Activated CD4-positive, alpha-beta T cell treated with anti-CD3 and anti-CD28 coated beads, Interleukin-2, amount 10 ng/mL, durations not matched to agents 7 days and 5 days (primary cell): ENCODE data around the gene RHD. TPM values are rescaled to one million over a fixed set of nuclear protein-coding genes. Genes with fewer than 3 reads are reported as not detected.
"Not testable (repeated sequence)": the region's sequence is repeated elsewhere in the genome, so short reads cannot be mapped to it uniquely, and the experiment has no call there.

Source experiments
- CTCF ChIA-PET: fragments of 350-600 bp; sonication (Branson Sonifier 250); formaldehyde crosslinking; loops from one replicate; lab custom pipeline; 2021; ENCODE audit warnings: antibody characterized with exemption; lab: Charles Lee
- POLR2A ChIA-PET: fragments of 350-600 bp; sonication (Branson Sonifier 250); formaldehyde crosslinking; loops from one replicate; lab custom pipeline; 2021; ENCODE audit warnings: antibody characterized with exemption; lab: Charles Lee
- DNase-seq: peaks from one replicate; pipeline ENCODE4 v3.0.0-alpha.2; 2020
- H3K27ac Mint-ChIP-seq: one replicate; pipeline ENCODE4 v1.8.0; 2021; ENCODE audit warnings: mild to moderate bottlenecking, moderate library complexity, mixed read lengths
- H3K27me3 Mint-ChIP-seq: one replicate; pipeline ENCODE4 v1.8.0; 2021; ENCODE audit warnings: mixed read lengths
- H3K36me3 Mint-ChIP-seq: one replicate; pipeline ENCODE4 v1.8.0; 2021; ENCODE audit warnings: low read depth, mixed read lengths
- H3K4me1 Mint-ChIP-seq: one replicate; pipeline ENCODE4 v1.8.0; 2021; ENCODE audit warnings: mixed read lengths
- H3K4me3 Mint-ChIP-seq: one replicate; pipeline ENCODE4 v1.8.0; 2021; ENCODE audit warnings: mild to moderate bottlenecking, moderate library complexity, mixed read lengths
- H3K9me3 Mint-ChIP-seq: one replicate; pipeline ENCODE4 v1.8.0; 2021; ENCODE audit warnings: mixed read lengths
- total RNA-seq, 2 experiments: library from RNA; stranded (reverse); gene quantifications; one replicate each; pipeline ENCODE4 v1.2.3, GENCODE V29; 2021

RHD gene
- total RNA-seq, 2 experiments from 2014 or later = not detected

- no peak for DNase-seq
- POLR2A ChIA-PET = no interaction called here
Measured at GRCh38 chr1:25349606-25350005, 77.3 kb downstream of the RHD start.

GRCh38 chr1:25355841-25356395 lies 83.6 kb downstream of the RHD start:
- POLR2A ChIA-PET = no interaction called here
- peak; percentile 38 for DNase-seq
- Mint-ChIP-seq H3K36me3 (peaks cover 57% of the 10 kb centered on the region), H3K9me3 (no peaks in the 10 kb centered on the region), H3K4me1 (peaks cover 47% of the 10 kb centered on the region), H3K27ac (peak overlapping the region; percentile 88), H3K27me3 (no peaks in the 10 kb centered on the region), H3K4me3 (peak overlapping the region; percentile 2)
- CTCF ChIA-PET = no interaction called here

More at GRCh38 chr1:25349606-25350005, 77.3 kb downstream of the RHD start:
- no peak overlapping the region for H3K4me3 Mint-ChIP-seq
- no peaks in the 10 kb centered on the region for H3K9me3 Mint-ChIP-seq
- peaks cover 43% of the 10 kb centered on the region for H3K36me3 Mint-ChIP-seq
- peaks cover 20% of the 10 kb centered on the region for H3K4me1 Mint-ChIP-seq
- CTCF ChIA-PET = interaction anchor here (0.9 to 1.3 kb wide), 2 partner anchors 110 to 118 kb away, joined by 3 read pairs; no protein-coding TSS in a partner anchor
- no peak overlapping the region for H3K27ac Mint-ChIP-seq
- H3K27me3 Mint-ChIP-seq = no peaks in the 10 kb centered on the region

GRCh38 chr1:25356441-25356840 lies 84.1 kb downstream of the RHD start:
- Mint-ChIP-seq H3K4me1 (peaks cover 47% of the 10 kb centered on the region), H3K27ac (peak overlapping the region; percentile 88), H3K36me3 (peaks cover 61% of the 10 kb centered on the region), H3K27me3 (no peaks in the 10 kb centered on the region), H3K4me3 (no peak overlapping the region), H3K9me3 (no peaks in the 10 kb centered on the region)
- ChIA-PET POLR2A (no interaction called here), CTCF (interaction anchor here (0.6 kb wide), 1 partner anchor 1665 kb away, joined by 3 read pairs; the partner anchor contains the start of gene RPL11)
- DNase-seq = no peak

GRCh38 chr1:25356848-25357247 lies 84.5 kb downstream of the RHD start:
- H3K27ac Mint-ChIP-seq = peak overlapping the region; percentile 88
- peaks cover 47% of the 10 kb centered on the region for H3K4me1 Mint-ChIP-seq
- H3K36me3 Mint-ChIP-seq = peaks cover 63% of the 10 kb centered on the region
- H3K4me3 Mint-ChIP-seq = peak overlapping the region; percentile 0
- H3K9me3 Mint-ChIP-seq = no peaks in the 10 kb centered on the region
- POLR2A ChIA-PET = no interaction called here
- DNase-seq = no peak
- no peaks in the 10 kb centered on the region for H3K27me3 Mint-ChIP-seq
- CTCF ChIA-PET = interaction anchor here (0.6 kb wide), 2 partner anchors 500 to 1665 kb away, joined by 3 to 5 read pairs; partner anchors contain the start of gene RPL11

- H3K27ac Mint-ChIP-seq = peak overlapping the region; percentile 65
- peaks cover 34% of the 10 kb centered on the region for H3K4me1 Mint-ChIP-seq
- H3K9me3 Mint-ChIP-seq = no peaks in the 10 kb centered on the region
- H3K4me3 Mint-ChIP-seq = no peak overlapping the region
- H3K36me3 Mint-ChIP-seq = peaks cover 47% of the 10 kb centered on the region
- no peak for DNase-seq
- POLR2A ChIA-PET = no interaction called here
- CTCF ChIA-PET = no interaction called here
- H3K27me3 Mint-ChIP-seq = no peaks in the 10 kb centered on the region
Measured at GRCh38 chr1:25360596-25361581, 88.6 kb downstream of the RHD start.

GRCh38 chr1:25361901-25362300 lies 89.6 kb downstream of the RHD start:
- CTCF ChIA-PET = no interaction called here
- Mint-ChIP-seq H3K36me3 (peaks cover 40% of the 10 kb centered on the region), H3K27ac (no peak overlapping the region), H3K9me3 (no peaks in the 10 kb centered on the region), H3K4me1 (peaks cover 24% of the 10 kb centered on the region), H3K27me3 (no peaks in the 10 kb centered on the region), H3K4me3 (no peak overlapping the region)
- POLR2A ChIA-PET = no interaction called here
- DNase-seq = no peak

GRCh38 chr1:25362634-25363559 lies 90.6 kb downstream of the RHD start:
- not testable (repeated sequence) for H3K9me3 Mint-ChIP-seq, H3K4me3 Mint-ChIP-seq, DNase-seq

GRCh38 chr1:25369241-25369640 lies 96.9 kb downstream of the RHD start:
- DNase-seq = no peak
- H3K4me3 Mint-ChIP-seq = no peak overlapping the region
- H3K36me3 Mint-ChIP-seq = no peaks in the 10 kb centered on the region
- H3K27ac Mint-ChIP-seq = no peak overlapping the region
- no peaks in the 10 kb centered on the region for H3K27me3 Mint-ChIP-seq
- ChIA-PET POLR2A (no interaction called here), CTCF (interaction anchor here (0.7 kb wide), 1 partner anchor 126 kb away, joined by 3 read pairs; no protein-coding TSS in a partner anchor)
- no peaks in the 10 kb centered on the region for H3K9me3 Mint-ChIP-seq
- no peaks in the 10 kb centered on the region for H3K4me1 Mint-ChIP-seq

More at GRCh38 chr1:25362634-25363559, 90.6 kb downstream of the RHD start:
- CTCF ChIA-PET, H3K27me3 Mint-ChIP-seq, POLR2A ChIA-PET, H3K27ac Mint-ChIP-seq: not testable (repeated sequence)
- Mint-ChIP-seq H3K4me1 (peaks cover 15% of the 10 kb centered on the region), H3K36me3 (peaks cover 32% of the 10 kb centered on the region)

- H3K27me3 Mint-ChIP-seq, H3K27ac Mint-ChIP-seq, H3K9me3 Mint-ChIP-seq, POLR2A ChIA-PET, H3K4me3 Mint-ChIP-seq, DNase-seq, H3K36me3 Mint-ChIP-seq, H3K4me1 Mint-ChIP-seq: not testable (repeated sequence)
- CTCF ChIA-PET = interaction anchor here (0.7 kb wide), 1 partner anchor 125 kb away, joined by 3 read pairs; no protein-coding TSS in a partner anchor
Measured at GRCh38 chr1:25369691-25370271, 97.5 kb downstream of the RHD start.

- H3K4me3 Mint-ChIP-seq, H3K4me1 Mint-ChIP-seq, POLR2A ChIA-PET: not testable (repeated sequence)
Measured at GRCh38 chr1:25371757-25372156, 99.4 kb downstream of the RHD start.

GRCh38 chr1:25378367-25378766 lies 106.1 kb downstream of the RHD start:
- H3K27ac Mint-ChIP-seq, H3K4me1 Mint-ChIP-seq, H3K9me3 Mint-ChIP-seq, POLR2A ChIA-PET, H3K4me3 Mint-ChIP-seq, H3K36me3 Mint-ChIP-seq, H3K27me3 Mint-ChIP-seq, CTCF ChIA-PET, DNase-seq: not testable (repeated sequence)

More at GRCh38 chr1:25371757-25372156, 99.4 kb downstream of the RHD start:
- H3K9me3 Mint-ChIP-seq, H3K36me3 Mint-ChIP-seq, H3K27ac Mint-ChIP-seq, H3K27me3 Mint-ChIP-seq, DNase-seq, CTCF ChIA-PET: not testable (repeated sequence)
